GM12864 (cell line): ENCODE measurements around the gene UCN.
"Not testable (repeated sequence)": the region's sequence is repeated elsewhere in the genome, so short reads cannot be mapped to it uniquely, and the experiment has no call there.

ENCODE experiments used
- DNase-seq: peaks from one replicate; pipeline ENCODE4 v3.0.0-alpha.2; 2011; ENCODE audit warnings: low read depth
- H3K4me3 ChIP-seq: 2 replicates; pipeline ENCODE4 v1.5.1; 2011; ENCODE audit warnings: mild to moderate bottlenecking, low read depth, low read length, control low read depth
- CTCF ChIP-seq: IDR thresholded peaks from 2 replicates; pipeline ENCODE4 v1.5.1; 2011; ENCODE audit warnings: low read depth, mild to moderate bottlenecking, moderate library complexity, low read length, control low read depth, inconsistent platforms; ENCODE audit errors: missing control alignments

The UCN gene

GRCh38 chr2:27271631-27272340 lies 36.5 kb downstream of the UCN start:
- DNase-seq: no peak
- H3K4me3 ChIP-seq: no peak overlapping the region
- no peak for TF ChIP-seq CTCF

- TF ChIP-seq CTCF: no peak
- no peak overlapping the region for H3K4me3 ChIP-seq
- DNase-seq: no peak
These were observed 37.6 kb downstream of the UCN start for GRCh38 chr2:27270670-27271069.

- no peak for DNase-seq
- TF ChIP-seq CTCF: no peak
- no peak overlapping the region for H3K4me3 ChIP-seq
These were observed 38.1 kb downstream of the UCN start for GRCh38 chr2:27270131-27270530.

- DNase-seq, H3K4me3 ChIP-seq: not testable (repeated sequence)
These were observed 39.9 kb downstream of the UCN start for GRCh38 chr2:27268296-27268695.

GRCh38 chr2:27265536-27265870 lies 42.7 kb downstream of the UCN start:
- DNase-seq: no peak
- no peak for TF ChIP-seq CTCF
- no peak overlapping the region for H3K4me3 ChIP-seq

GRCh38 chr2:27264753-27265535 lies 43.3 kb downstream of the UCN start:
- H3K4me3 ChIP-seq: peak overlapping the region; percentile 49
- peak; percentile 68 for TF ChIP-seq CTCF
- DNase-seq: no peak

- H3K4me3 ChIP-seq: peak overlapping the region; percentile 49
- no peak for DNase-seq
- no peak for TF ChIP-seq CTCF
These were observed 43.9 kb downstream of the UCN start for GRCh38 chr2:27264253-27264752.
